ENCODE data around the gene ZNF793.

The ZNF793 gene

GRCh38 chr19:37572203-37572602 is 65.5 kb downstream of the ZNF793 start:
- no peak for DNase-seq

GRCh38 chr19:37583340-37583739 is 76.6 kb downstream of the ZNF793 start:
- DNase-seq: no peak
